H1 (cell line): ENCODE data around the gene ATPAF2. TPM values are rescaled to one million over a fixed set of nuclear protein-coding genes. Genes with fewer than 3 reads are reported as not detected.

Experiments
- CTCF ChIA-PET: fragments of 300-600 bp; sonication (Branson Sonifier 250); formaldehyde crosslinking; loops from one replicate; lab custom pipeline; 2021; ENCODE audit not compliant: partially characterized antibody; lab: Charles Lee
- POLR2A ChIA-PET: fragments of 300-600 bp; sonication (Branson Sonifier 250); formaldehyde crosslinking; loops from one replicate; lab custom pipeline; 2021; ENCODE audit warnings: inconsistent platforms; ENCODE audit not compliant: partially characterized antibody; lab: Charles Lee
- DNase-seq, 2 experiments: peaks; one replicate each; pipeline versions ENCODE4 v3.0.0 to v3.0.0-alpha.2; 2010 to 2022; ENCODE audit warnings: low spot score in 2 of 2, low read depth in 1 of 2, mixed read lengths in 1 of 2
- FAIRE-seq: peaks from 2 replicates; lab custom pipeline; 2011; peaks lifted over from hg19 to GRCh38; lab: Jason Lieb, UNC
- H2AFZ ChIP-seq: 2 replicates; pipeline ENCODE4 v1.8.1; 2012; ENCODE audit warnings: low read length, inconsistent platforms
- H2AK5ac ChIP-seq: 2 replicates; pipeline ENCODE4 v1.6.1; 2013; ENCODE audit warnings: low read depth, low read length
- H2BK120ac ChIP-seq: replicated peaks from 2 replicates; pipeline ENCODE3; 2013; ENCODE audit warnings: low read depth, low read length, inconsistent platforms
- H2BK12ac ChIP-seq: 2 replicates; pipeline ENCODE4 v1.6.1; 2013; ENCODE audit warnings: low read depth, low read length
- H2BK15ac ChIP-seq: 2 replicates; pipeline ENCODE4 v1.6.1; 2013; ENCODE audit warnings: low read length
- H2BK20ac ChIP-seq: 2 replicates; pipeline ENCODE4 v1.6.1; 2013; ENCODE audit warnings: low read length
- H2BK5ac ChIP-seq: 2 replicates; pipeline ENCODE4 v1.6.1; 2013; ENCODE audit warnings: low read depth, low read length
- H3K14ac ChIP-seq: 2 replicates; pipeline ENCODE4 v1.6.1; 2013; ENCODE audit warnings: inconsistent platforms; ENCODE audit not compliant: insufficient read length
- H3K18ac ChIP-seq: 2 replicates; pipeline ENCODE4 v1.6.1; 2013; ENCODE audit warnings: low read length; ENCODE audit errors: extremely low read depth
- H3K23ac ChIP-seq: 2 replicates; pipeline ENCODE4 v1.6.1; 2013; ENCODE audit warnings: inconsistent platforms; ENCODE audit not compliant: insufficient read length
- H3K23me2 ChIP-seq: 2 replicates; pipeline ENCODE4 v1.6.1; 2013; ENCODE audit warnings: low read depth, low read length
- H3K27ac ChIP-seq: 2 replicates; pipeline ENCODE4 v1.6.1; 2011; ENCODE audit warnings: low read depth, low read length, inconsistent platforms
- H3K27me3 ChIP-seq, 4 experiments: replicated peaks in 1 of 4; 1 replicate in 1 of 4; 2 replicates in 3 of 4; pipeline versions ENCODE4 v1.6.1 to v1.8.1; 2011 to 2013; ENCODE audit warnings: low read length in 3 of 4, mild to moderate bottlenecking in 3 of 4, inconsistent platforms in 2 of 4, mixed read lengths in 2 of 4, moderate library complexity in 1 of 4; ENCODE audit not compliant: control insufficient read depth in 3 of 4, insufficient read depth in 3 of 4; ENCODE audit errors: extremely low read depth in 1 of 4
- H3K36me3 ChIP-seq, 4 experiments: 2 replicates each; pipeline versions ENCODE4 v1.6.1 to v1.8.1; 2011 to 2013; ENCODE audit warnings: mild to moderate bottlenecking in 4 of 4, low read length in 3 of 4, moderate library complexity in 2 of 4, control low read depth in 1 of 4, inconsistent platforms in 1 of 4; ENCODE audit not compliant: insufficient read depth in 4 of 4, control insufficient read depth in 2 of 4
- H3K4ac ChIP-seq: replicated peaks from 2 replicates; pipeline ENCODE3; 2013; ENCODE audit warnings: low read length, low read depth, mixed read lengths, inconsistent platforms; ENCODE audit not compliant: insufficient read length
- H3K4me1 ChIP-seq, 4 experiments: replicated peaks in 1 of 4; 1 replicate in 1 of 4; 2 replicates in 3 of 4; pipeline versions ENCODE4 v1.6.1 to v1.8.1; 2011 to 2013; ENCODE audit warnings: low read length in 3 of 4, inconsistent platforms in 2 of 4, mixed read lengths in 1 of 4; ENCODE audit not compliant: insufficient read depth in 4 of 4, control insufficient read depth in 3 of 4
- H3K4me2 ChIP-seq, 2 experiments: 2 replicates each; pipeline versions ENCODE4 v1.6.1 to v1.8.1; 2011 to 2013; ENCODE audit warnings: low read depth in 2 of 2, low read length in 2 of 2, control low read depth in 1 of 2, inconsistent platforms in 1 of 2, mild to moderate bottlenecking in 1 of 2; ENCODE audit not compliant: insufficient read depth in 1 of 2
- H3K4me3 ChIP-seq, 4 experiments: fragments of 200-600, 300-600 bp in 1 of 4; sonication (generic), shearing (Covaris generic), sonication (Bioruptor Twin) in 1 of 4; 2 replicates each; pipeline versions ENCODE4 v1.5.1 to v1.8.1; 2011 to 2016; ENCODE audit warnings: low read length in 4 of 4, low read depth in 3 of 4, control low read depth in 2 of 4, inconsistent platforms in 2 of 4, mild to moderate bottlenecking in 2 of 4, mixed read lengths in 1 of 4, moderate library complexity in 1 of 4; ENCODE audit not compliant: insufficient read depth in 2 of 4; ENCODE audit errors: extremely low read depth in 1 of 4
- H3K56ac ChIP-seq: replicated peaks from 2 replicates; pipeline ENCODE3; 2013; ENCODE audit warnings: low read depth, mild to moderate bottlenecking, mixed read lengths, low read length, inconsistent platforms; ENCODE audit not compliant: insufficient read length
- H3K79me1 ChIP-seq: 2 replicates; pipeline ENCODE4 v1.6.1; 2013; ENCODE audit warnings: low read depth, low read length, control low read depth
- H3K79me2 ChIP-seq, 2 experiments: 2 replicates each; pipeline versions ENCODE4 v1.6.1 to v1.8.1; 2012 to 2013; ENCODE audit warnings: low read length in 2 of 2, mild to moderate bottlenecking in 2 of 2, inconsistent platforms in 1 of 2; ENCODE audit not compliant: insufficient read depth in 2 of 2, control insufficient read depth in 1 of 2
- H3K9ac ChIP-seq, 4 experiments: replicated peaks in 1 of 4; 1 replicate in 1 of 4; 2 replicates in 3 of 4; pipeline versions ENCODE4 v1.6.1 to v1.8.1; 2011 to 2013; ENCODE audit warnings: low read depth in 3 of 4, low read length in 3 of 4, control low read depth in 2 of 4, mild to moderate bottlenecking in 2 of 4, moderate library complexity in 2 of 4, inconsistent platforms in 1 of 4; ENCODE audit errors: extremely low read depth in 1 of 4
- H3K9me3 ChIP-seq, 2 experiments: 2 replicates each; pipeline versions ENCODE4 v1.6.1 to v1.8.1; 2012 to 2013; ENCODE audit warnings: mild to moderate bottlenecking in 2 of 2, moderate library complexity in 2 of 2, control low read depth in 1 of 2, inconsistent platforms in 1 of 2, low read depth in 1 of 2, low read length in 1 of 2, mixed read lengths in 1 of 2; ENCODE audit not compliant: insufficient read depth in 2 of 2
- H4K20me1 ChIP-seq, 2 experiments: replicated peaks in 1 of 2; 2 replicates each; pipeline versions ENCODE3 to v1.8.1; 2011 to 2013; ENCODE audit warnings: inconsistent platforms in 2 of 2, low read length in 2 of 2, mild to moderate bottlenecking in 1 of 2; ENCODE audit not compliant: insufficient read depth in 2 of 2, control insufficient read depth in 1 of 2
- H4K5ac ChIP-seq: 2 replicates; pipeline ENCODE4 v1.6.1; 2013; ENCODE audit warnings: low read length, low read depth, mixed read lengths, inconsistent platforms; ENCODE audit not compliant: insufficient read length
- H4K8ac ChIP-seq: 2 replicates; pipeline ENCODE4 v1.8.0; 2013; ENCODE audit warnings: mild to moderate bottlenecking, moderate library complexity, low read length, inconsistent platforms; ENCODE audit not compliant: insufficient read depth; ENCODE audit errors: extremely low read depth
- H4K91ac ChIP-seq: replicated peaks from 2 replicates; pipeline ENCODE3; 2013; ENCODE audit warnings: low read length, mixed read lengths, inconsistent platforms; ENCODE audit not compliant: insufficient read length
- HDAC2 ChIP-seq, 2 experiments: fragments of 300-600 bp in 1 of 2; sonication (generic) in 1 of 2; IDR thresholded peaks; 2 replicates each; pipeline ENCODE4 v1.6.1; 2011 to 2012; ENCODE audit warnings: low read depth in 2 of 2, low read length in 2 of 2, mild to moderate bottlenecking in 2 of 2, moderate library complexity in 2 of 2, borderline replicate concordance in 1 of 2, inconsistent platforms in 1 of 2
- WGBS, 2 experiments: shearing (Covaris generic) in 1 of 2; methylation state at CpG; one replicate each; pipeline versions ENCODE4 v1.1.6 to v1.1.7; 2013 to 2015; ENCODE audit warnings: low lambda C conversion rate in 2 of 2, mixed read lengths in 2 of 2, inconsistent platforms in 1 of 2, low coverage in 1 of 2, missing lambda C conversion rate in 1 of 2; ENCODE audit not compliant: insufficient replicate concordance in 2 of 2, insufficient coverage in 1 of 2, insufficient read length in 1 of 2; ENCODE audit errors: extremely low coverage in 1 of 2, missing lambda C conversion rate in 1 of 2; 5-methylcytosine and 5-hydroxymethylcytosine counted together
- polyA plus RNA-seq, 7 experiments: library from polyadenylated mRNA; depleted of rRNA in 3 of 7; stranded (reverse) in 5 of 7; unstranded in 2 of 7; fragments of >200 nt in 5 of 7; fragments of 200-250 nt in 2 of 7; gene quantifications; 1 replicate in 5 of 7; 2 replicates in 1 of 7; 4 replicates in 1 of 7; pipeline versions ENCODE4 v1.2.1 to v1.2.3, GENCODE V29; 2011 to 2013; ENCODE audit warnings: missing spikeins in 2 of 7, mixed read lengths in 2 of 7
- total RNA-seq: library from RNA; stranded (reverse); fragmentation: NEBNext Ultra II Directional; extraction: Animal tissue kit (Norgen Biotek cat#: 25700); gene quantifications from 2 replicates; pipeline ENCODE4 v1.2.1, GENCODE V29; 2021

Gene ATPAF2
- total and polyA plus RNA-seq, 2 of the 8 experiments (the other 6 are each of a cell fraction or from before 2014, with no cell fraction given): 19.6 to 22.9 TPM

DNA sequence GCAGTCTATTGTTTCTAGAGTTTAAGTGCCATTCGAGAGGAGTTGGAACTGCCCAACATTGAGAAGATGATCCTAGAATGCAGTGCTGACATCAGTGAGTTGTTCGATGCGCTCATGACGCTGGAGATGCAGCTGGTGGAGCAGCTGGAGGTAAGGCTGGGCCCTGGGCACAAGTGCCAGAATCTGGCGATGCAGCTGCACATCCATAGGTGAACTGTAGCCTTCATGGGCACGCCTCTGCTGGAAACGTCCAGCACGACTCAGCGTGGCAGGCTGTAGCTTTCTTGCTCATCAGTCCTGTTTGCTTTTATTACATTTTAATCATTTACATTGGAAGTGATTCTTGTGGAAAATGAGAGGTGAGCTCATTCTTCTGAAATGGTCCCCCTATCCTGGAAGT is 34.6 kb downstream of the ATPAF2 start:
- 87% methylated on average over 9 of the region's 9 CpGs; no CpG with 5 or more reads in 1 of the 2 experiments for WGBS, 2 experiments
- POLR2A ChIA-PET: no interaction called here
- no peak overlapping the region for H2BK5ac ChIP-seq
- no peak for TF ChIP-seq HDAC2 (IDR thresholded peaks at IDR 0.05; ENCODE audit: borderline replicate concordance in 1 of 2, low read depth in 2 of 2, low read length in 2 of 2)

More for the DNA sequence above, 34.6 kb downstream of the ATPAF2 start:
- Histone ChIP-seq H3K4me1 (peaks cover 0 to 7% (median 0%) of the 10 kb centered on the region in 4 experiments; a peak in 1 of 7 replicates), H3K18ac (no peak overlapping the region), H3K56ac (no peak overlapping the region), H3K9ac (no peak overlapping the region), H2BK15ac (no peak overlapping the region), H4K5ac (no peak overlapping the region), H4K8ac (no peak overlapping the region), H3K9me3 (no peaks in the 10 kb centered on the region), H3K23me2 (no peaks in the 10 kb centered on the region; the same call in 1 of the 2 replicates), H4K91ac (no peak overlapping the region), H3K4me2 (no peak overlapping the region), H4K20me1 (peaks cover 0 to 10% of the 10 kb centered on the region in 2 experiments), H3K36me3 (no peaks in the 10 kb centered on the region), H3K79me2 (no peaks in the 10 kb centered on the region), H2BK20ac (no peak overlapping the region), H2BK120ac (no peak overlapping the region), H3K14ac (no peak overlapping the region), H2AK5ac (no peak overlapping the region), H2BK12ac (no peak overlapping the region), H3K23ac (no peak overlapping the region), H3K27me3 (no peaks in the 10 kb centered on the region), H3K79me1 (no peaks in the 10 kb centered on the region; the same call in 1 of the 2 replicates), H3K27ac (no peak overlapping the region), H3K4me3 (no peak overlapping the region), H3K4ac (no peak overlapping the region), H2AFZ (no peak overlapping the region)
- FAIRE-seq: no peak
- CTCF ChIA-PET: interaction anchor here (0.8 to 7.8 kb wide), 20 partner anchors 7 to 132 kb away, joined by 3 to 49 read pairs (median 5); no protein-coding TSS in a partner anchor
- DNase-seq: no peak
